Lower lobe of right lung (tissue), 2 donors: Measurements from ENCODE around the gene B3GNT9. TPM values are rescaled to one million over a fixed set of nuclear protein-coding genes. Genes with fewer than 3 reads are reported as not detected.

Experiments
- ATAC-seq, 2 donors: fragments of 200-7000 bp; cut with Tn5 transposase; one replicate each; pipeline ENCODE4 v1.9.1; 2020 to 2022; ENCODE audit warnings: mild to moderate bottlenecking in 2 of 2, moderate library complexity in 2 of 2
- DNase-seq: peaks from one replicate; pipeline ENCODE4 v3.0.0-alpha.2; 2020
- H3K27ac ChIP-seq: fragments of 200-600 bp; one replicate; pipeline ENCODE4 v1.8.0; 2022
- H3K27me3 ChIP-seq: fragments of 200-600 bp; one replicate; pipeline ENCODE4 v1.8.0; 2022; ENCODE audit warnings: low read depth
- H3K36me3 ChIP-seq: fragments of 200-600 bp; one replicate; pipeline ENCODE4 v1.8.0; 2022; ENCODE audit warnings: mild to moderate bottlenecking
- H3K4me1 ChIP-seq: fragments of 200-600 bp; one replicate; pipeline ENCODE4 v1.8.0; 2022
- H3K4me3 ChIP-seq: fragments of 200-600 bp; one replicate; pipeline ENCODE4 v1.8.0; 2022; ENCODE audit warnings: mild to moderate bottlenecking
- H3K9me3 ChIP-seq: fragments of 200-600 bp; one replicate; pipeline ENCODE4 v1.8.0; 2022
- intact Hi-C: fragments of 100-400 bp; cut with DNase I; formaldehyde crosslinking; loops from one replicate; pipeline ENCODE4 v1.11.0; 2022
- total RNA-seq: library from RNA; stranded (reverse); fragmentation: NEBNext Ultra II Directional; extraction: Animal tissue kit (Norgen Biotek cat#: 25700); gene quantifications from one replicate; pipeline ENCODE4 v1.2.1, GENCODE V29; 2021
- TF ChIP-seq, protein P1 (sequence below): fragments of 200-600 bp; IDR thresholded peaks from one replicate; pipeline ENCODE4 v1.8.0; 2022; ENCODE audit warnings: antibody characterized with exemption, mild to moderate bottlenecking
- donor health status: DM: no; HTN: yes; CAD: no; lungs with severe emphysema.

Gene B3GNT9
- total RNA-seq, 1 donor from 2014 or later: 13.5 TPM

DNA sequence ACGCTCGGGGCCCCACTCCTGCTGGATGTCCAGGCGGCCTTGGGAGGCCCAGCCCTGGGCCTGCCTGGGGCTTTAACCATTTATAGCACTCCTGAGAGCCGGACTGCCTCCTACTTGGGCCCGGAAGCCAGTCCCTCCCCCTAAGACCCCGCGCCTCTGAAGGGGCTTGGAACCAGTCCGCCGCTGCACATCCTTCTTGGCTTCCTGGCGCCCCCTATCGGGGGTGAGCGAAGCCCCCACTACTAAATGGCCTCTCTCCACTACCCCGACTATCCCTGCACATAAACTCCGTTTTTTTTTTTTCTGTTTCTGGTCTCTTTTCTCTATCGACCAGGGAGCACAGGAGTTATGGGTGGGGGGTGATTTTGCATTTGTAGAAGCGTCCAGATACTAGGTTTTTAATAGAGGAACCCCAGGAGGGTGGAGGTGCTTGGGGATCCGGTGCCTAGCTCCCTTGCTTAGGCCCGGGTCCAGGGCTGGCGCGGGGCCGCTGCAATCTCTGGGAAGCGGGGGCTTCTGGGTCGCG is 18.9 kb upstream of the B3GNT9 start:
- intact Hi-C loops: no loop called here
- H3K36me3 ChIP-seq: peaks cover 7% of the 10 kb centered on the region
- peak overlapping the region; percentile 62 for H3K4me3 ChIP-seq
- H3K4me1 ChIP-seq: peaks cover 64% of the 10 kb centered on the region
- TF ChIP-seq, protein P1, sequence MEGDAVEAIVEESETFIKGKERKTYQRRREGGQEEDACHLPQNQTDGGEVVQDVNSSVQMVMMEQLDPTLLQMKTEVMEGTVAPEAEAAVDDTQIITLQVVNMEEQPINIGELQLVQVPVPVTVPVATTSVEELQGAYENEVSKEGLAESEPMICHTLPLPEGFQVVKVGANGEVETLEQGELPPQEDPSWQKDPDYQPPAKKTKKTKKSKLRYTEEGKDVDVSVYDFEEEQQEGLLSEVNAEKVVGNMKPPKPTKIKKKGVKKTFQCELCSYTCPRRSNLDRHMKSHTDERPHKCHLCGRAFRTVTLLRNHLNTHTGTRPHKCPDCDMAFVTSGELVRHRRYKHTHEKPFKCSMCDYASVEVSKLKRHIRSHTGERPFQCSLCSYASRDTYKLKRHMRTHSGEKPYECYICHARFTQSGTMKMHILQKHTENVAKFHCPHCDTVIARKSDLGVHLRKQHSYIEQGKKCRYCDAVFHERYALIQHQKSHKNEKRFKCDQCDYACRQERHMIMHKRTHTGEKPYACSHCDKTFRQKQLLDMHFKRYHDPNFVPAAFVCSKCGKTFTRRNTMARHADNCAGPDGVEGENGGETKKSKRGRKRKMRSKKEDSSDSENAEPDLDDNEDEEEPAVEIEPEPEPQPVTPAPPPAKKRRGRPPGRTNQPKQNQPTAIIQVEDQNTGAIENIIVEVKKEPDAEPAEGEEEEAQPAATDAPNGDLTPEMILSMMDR: peak; percentile 63
- peaks cover 18% of the 10 kb centered on the region for H3K27me3 ChIP-seq
- ATAC-seq: no peak
- no peak for DNase-seq
- peak overlapping the region; percentile 91 for H3K27ac ChIP-seq
- no peaks in the 10 kb centered on the region for H3K9me3 ChIP-seq

GRCh38 chr16:67169011-67169451 is 18.2 kb upstream of the B3GNT9 start:
- TF ChIP-seq, protein P1: no peak
- no peak for DNase-seq
- H3K9me3 ChIP-seq: no peaks in the 10 kb centered on the region
- peaks cover 62% of the 10 kb centered on the region for H3K4me1 ChIP-seq
- peaks cover 24% of the 10 kb centered on the region for H3K27me3 ChIP-seq
- peak overlapping the region; percentile 91 for H3K27ac ChIP-seq
- ATAC-seq: no peak
- peaks cover 7% of the 10 kb centered on the region for H3K36me3 ChIP-seq
- intact Hi-C loops: no loop called here
- no peak overlapping the region for H3K4me3 ChIP-seq

GRCh38 chr16:67167588-67167987 is 16.8 kb upstream of the B3GNT9 start:
- H3K4me1 ChIP-seq: peaks cover 64% of the 10 kb centered on the region
- DNase-seq: no peak
- TF ChIP-seq, protein P1: no peak
- no peak for ATAC-seq
- peaks cover 37% of the 10 kb centered on the region for H3K27me3 ChIP-seq
- H3K9me3 ChIP-seq: no peaks in the 10 kb centered on the region
- peaks cover 7% of the 10 kb centered on the region for H3K36me3 ChIP-seq
- intact Hi-C loops: no loop called here
- no peak overlapping the region for H3K4me3 ChIP-seq
- H3K27ac ChIP-seq: no peak overlapping the region

DNA sequence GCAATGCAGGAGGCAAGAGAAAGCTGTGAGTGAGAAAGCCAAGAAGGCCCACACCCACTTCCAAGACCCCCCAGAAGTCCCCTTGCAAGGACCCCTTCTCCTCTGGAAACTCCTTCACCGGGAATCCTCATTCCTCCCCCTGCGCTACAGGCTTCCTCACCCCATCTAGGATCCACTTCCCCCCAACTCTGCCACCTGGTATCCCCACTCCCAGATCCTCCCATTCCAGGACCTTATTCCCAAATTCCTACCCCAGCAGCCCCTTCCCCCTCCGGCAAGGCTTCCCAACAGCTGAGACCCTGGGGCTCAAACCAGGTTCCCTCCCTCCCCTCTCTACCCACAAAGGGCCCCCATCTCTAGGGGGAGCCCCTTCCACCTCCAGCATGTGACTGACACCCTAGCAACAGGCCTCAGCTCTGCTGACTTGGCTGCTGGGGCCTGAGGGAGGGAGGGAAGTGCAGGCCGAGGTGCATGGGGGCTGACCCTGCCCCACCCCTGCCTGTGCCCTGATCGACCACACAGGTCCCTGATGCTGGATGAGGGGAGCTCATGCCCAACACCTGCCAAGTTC is 15.9 kb upstream of the B3GNT9 start:
- Histone ChIP-seq H3K4me3 (no peak overlapping the region), H3K9me3 (no peaks in the 10 kb centered on the region), H3K27ac (no peak overlapping the region), H3K27me3 (peaks cover 38% of the 10 kb centered on the region), H3K4me1 (peaks cover 66% of the 10 kb centered on the region), H3K36me3 (peaks cover 7% of the 10 kb centered on the region)
- ATAC-seq: no peak
- DNase-seq: no peak
- TF ChIP-seq, protein P1: no peak
- intact Hi-C loops: no loop called here

- Histone ChIP-seq H3K4me1 (peaks cover 66% of the 10 kb centered on the region), H3K27me3 (peaks cover 38% of the 10 kb centered on the region), H3K36me3 (peaks cover 7% of the 10 kb centered on the region), H3K27ac (no peak overlapping the region), H3K4me3 (no peak overlapping the region), H3K9me3 (no peaks in the 10 kb centered on the region)
- ATAC-seq (no peak), DNase-seq (no peak)
- intact Hi-C loops: no loop called here
- TF ChIP-seq, protein P1: no peak
Measured at GRCh38 chr16:67166110-67166547, 15.3 kb upstream of the B3GNT9 start.
